Islet of Langerhans (tissue), 1 donor: ENCODE measurements around the gene ARVCF.
"Not testable (repeated sequence)": the region's sequence is repeated elsewhere in the genome, so short reads cannot be mapped to it uniquely, and the experiment has no call there.

Experiments used
- FAIRE-seq: peaks from one replicate; lab custom pipeline; 2011; peaks lifted over from hg19 to GRCh38; lab: Jason Lieb, UNC

The ARVCF gene

GRCh38 chr22:19933341-19934241 lies 83.0 kb downstream of the ARVCF start:
- no peak for FAIRE-seq

GRCh38 chr22:19932367-19933206 lies 84.0 kb downstream of the ARVCF start:
- no peak for FAIRE-seq

GRCh38 chr22:19931514-19931913 lies 85.1 kb downstream of the ARVCF start:
- FAIRE-seq = no peak

GRCh38 chr22:19930551-19931486 lies 85.8 kb downstream of the ARVCF start:
- FAIRE-seq = no peak

- FAIRE-seq = no peak
Observed at GRCh38 chr22:19929586-19930550, 86.8 kb downstream of the ARVCF start.

- FAIRE-seq = no peak
Observed at GRCh38 chr22:19928207-19928606, 88.4 kb downstream of the ARVCF start.

- FAIRE-seq = no peak
Observed at GRCh38 chr22:19927696-19928095, 88.9 kb downstream of the ARVCF start.

- not testable (repeated sequence) for FAIRE-seq
Observed at GRCh38 chr22:19926028-19926427, 90.6 kb downstream of the ARVCF start.

- FAIRE-seq = no peak
Observed at GRCh38 chr22:19923914-19924513, 92.6 kb downstream of the ARVCF start.

- FAIRE-seq = no peak
Observed at GRCh38 chr22:19921544-19922081, 95.0 kb downstream of the ARVCF start.
